Activated naive CD4-positive, alpha-beta T cell treated with anti-CD3 and anti-CD28 coated beads, Interleukin-2, amount 10 ng/mL, durations not matched to agents 7 days and 5 days (primary cell): ENCODE measurements around the gene CELSR2.

Experiments
- CTCF ChIA-PET: fragments of 350-600 bp; sonication (Branson Sonifier 250); formaldehyde crosslinking; loops from one replicate; lab custom pipeline; 2021; ENCODE audit warnings: antibody characterized with exemption; lab: Charles Lee
- DNase-seq: peaks from one replicate; pipeline ENCODE4 v3.0.0-alpha.2; 2020
- H3K27ac Mint-ChIP-seq: one replicate; pipeline ENCODE4 v1.8.0; 2021; ENCODE audit warnings: mild to moderate bottlenecking, moderate library complexity, mixed read lengths
- H3K27me3 Mint-ChIP-seq: one replicate; pipeline ENCODE4 v1.8.0; 2021; ENCODE audit warnings: mild to moderate bottlenecking, mixed read lengths
- H3K36me3 Mint-ChIP-seq: one replicate; pipeline ENCODE4 v1.8.0; 2021; ENCODE audit warnings: mixed read lengths
- H3K4me1 Mint-ChIP-seq: one replicate; pipeline ENCODE4 v1.8.0; 2021; ENCODE audit warnings: mixed read lengths
- H3K4me3 Mint-ChIP-seq: one replicate; pipeline ENCODE4 v1.8.0; 2021; ENCODE audit warnings: mild to moderate bottlenecking, moderate library complexity, mixed read lengths
- H3K9me3 Mint-ChIP-seq: one replicate; pipeline ENCODE4 v1.8.0; 2021; ENCODE audit warnings: mixed read lengths

CELSR2 gene

DNA sequence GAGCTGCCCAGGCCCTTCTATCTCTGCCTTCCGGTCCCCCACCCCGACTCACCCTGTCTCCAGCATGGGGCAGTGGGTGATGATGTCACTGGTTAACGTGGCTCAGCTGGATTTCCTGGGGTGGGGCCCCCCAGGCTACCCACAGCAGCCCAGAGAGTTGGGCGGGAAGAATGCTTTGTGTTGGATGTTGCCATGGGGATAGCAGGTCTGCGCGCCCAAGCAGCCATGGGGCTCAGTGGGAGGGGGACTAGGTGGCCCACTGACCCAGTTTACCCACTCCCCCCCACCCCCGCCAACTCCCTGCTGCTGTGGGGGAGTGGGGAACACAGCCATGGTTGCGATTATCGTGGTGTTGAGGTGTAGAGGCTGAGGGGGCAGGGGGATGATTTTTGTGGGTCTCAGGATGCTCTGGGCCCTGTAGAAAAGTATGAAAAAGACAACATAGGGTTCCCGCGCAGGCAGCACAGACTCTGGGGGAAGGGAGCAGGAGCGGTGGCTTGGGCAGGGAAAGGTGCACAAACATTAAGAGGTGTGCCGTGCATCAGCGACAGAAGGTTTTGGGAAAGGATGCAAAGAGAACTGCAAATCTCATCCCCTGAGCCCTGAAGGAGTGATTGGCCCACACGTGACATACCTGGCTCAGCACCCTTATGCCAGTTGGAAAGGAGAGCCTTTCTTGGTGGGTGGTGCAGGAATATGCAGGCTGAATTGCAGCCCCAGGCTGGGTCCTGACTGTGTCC is 8.5 kb downstream of the CELSR2 start:
- no peaks in the 10 kb centered on the region for H3K36me3 Mint-ChIP-seq
- H3K9me3 Mint-ChIP-seq: no peaks in the 10 kb centered on the region
- no peak overlapping the region for H3K27ac Mint-ChIP-seq
- DNase-seq: no peak
- H3K27me3 Mint-ChIP-seq: peaks cover 30% of the 10 kb centered on the region
- H3K4me1 Mint-ChIP-seq: no peaks in the 10 kb centered on the region
- CTCF ChIA-PET: interaction anchor here (1.0 to 1.9 kb wide), 3 partner anchors 19 to 274 kb away, joined by 4 to 9 read pairs (median 4); no protein-coding TSS in a partner anchor
- no peak overlapping the region for H3K4me3 Mint-ChIP-seq

DNA sequence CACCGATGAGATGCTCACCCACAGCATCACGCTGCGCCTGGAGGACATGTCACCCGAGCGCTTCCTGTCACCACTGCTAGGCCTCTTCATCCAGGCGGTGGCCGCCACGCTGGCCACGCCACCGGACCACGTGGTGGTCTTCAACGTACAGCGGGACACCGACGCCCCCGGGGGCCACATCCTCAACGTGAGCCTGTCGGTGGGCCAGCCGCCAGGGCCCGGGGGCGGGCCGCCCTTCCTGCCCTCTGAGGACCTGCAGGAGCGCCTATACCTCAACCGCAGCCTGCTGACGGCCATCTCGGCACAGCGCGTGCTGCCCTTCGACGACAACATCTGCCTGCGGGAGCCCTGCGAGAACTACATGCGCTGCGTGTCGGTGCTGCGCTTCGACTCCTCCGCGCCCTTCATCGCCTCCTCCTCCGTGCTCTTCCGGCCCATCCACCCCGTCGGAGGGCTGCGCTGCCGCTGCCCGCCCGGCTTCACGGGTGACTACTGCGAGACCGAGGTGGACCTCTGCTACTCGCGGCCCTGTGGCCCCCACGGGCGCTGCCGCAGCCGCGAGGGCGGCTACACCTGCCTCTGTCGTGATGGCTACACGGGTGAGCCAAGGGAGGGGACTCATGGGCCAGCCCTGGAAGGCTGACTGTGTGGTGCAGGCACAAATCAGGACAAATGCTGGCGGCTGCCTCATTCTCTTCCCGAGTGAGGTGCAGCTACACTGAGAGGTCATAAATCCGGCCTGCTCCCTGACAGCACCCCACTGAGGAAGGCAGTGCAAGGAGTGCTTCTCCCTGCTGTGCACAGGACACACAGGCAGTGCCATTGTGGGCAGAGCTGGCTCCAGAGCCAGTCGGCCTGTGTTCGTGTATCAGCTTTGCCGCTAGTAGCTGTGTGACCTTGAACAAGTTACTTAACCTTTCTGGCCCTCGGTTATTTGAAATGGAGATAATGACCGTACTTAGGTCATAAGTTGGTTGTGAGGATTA is 9.4 kb downstream of the CELSR2 start:
- Mint-ChIP-seq H3K4me1 (peaks cover 3% of the 10 kb centered on the region), H3K27ac (no peak overlapping the region), H3K36me3 (no peaks in the 10 kb centered on the region), H3K9me3 (no peaks in the 10 kb centered on the region), H3K4me3 (no peak overlapping the region), H3K27me3 (peaks cover 28% of the 10 kb centered on the region)
- CTCF ChIA-PET: interaction anchor here (0.9 to 1.8 kb wide), 4 partner anchors 18 to 274 kb away, joined by 3 to 6 read pairs (median 4); partner anchors contain the start of gene PSRC1
- DNase-seq: no peak

DNA sequence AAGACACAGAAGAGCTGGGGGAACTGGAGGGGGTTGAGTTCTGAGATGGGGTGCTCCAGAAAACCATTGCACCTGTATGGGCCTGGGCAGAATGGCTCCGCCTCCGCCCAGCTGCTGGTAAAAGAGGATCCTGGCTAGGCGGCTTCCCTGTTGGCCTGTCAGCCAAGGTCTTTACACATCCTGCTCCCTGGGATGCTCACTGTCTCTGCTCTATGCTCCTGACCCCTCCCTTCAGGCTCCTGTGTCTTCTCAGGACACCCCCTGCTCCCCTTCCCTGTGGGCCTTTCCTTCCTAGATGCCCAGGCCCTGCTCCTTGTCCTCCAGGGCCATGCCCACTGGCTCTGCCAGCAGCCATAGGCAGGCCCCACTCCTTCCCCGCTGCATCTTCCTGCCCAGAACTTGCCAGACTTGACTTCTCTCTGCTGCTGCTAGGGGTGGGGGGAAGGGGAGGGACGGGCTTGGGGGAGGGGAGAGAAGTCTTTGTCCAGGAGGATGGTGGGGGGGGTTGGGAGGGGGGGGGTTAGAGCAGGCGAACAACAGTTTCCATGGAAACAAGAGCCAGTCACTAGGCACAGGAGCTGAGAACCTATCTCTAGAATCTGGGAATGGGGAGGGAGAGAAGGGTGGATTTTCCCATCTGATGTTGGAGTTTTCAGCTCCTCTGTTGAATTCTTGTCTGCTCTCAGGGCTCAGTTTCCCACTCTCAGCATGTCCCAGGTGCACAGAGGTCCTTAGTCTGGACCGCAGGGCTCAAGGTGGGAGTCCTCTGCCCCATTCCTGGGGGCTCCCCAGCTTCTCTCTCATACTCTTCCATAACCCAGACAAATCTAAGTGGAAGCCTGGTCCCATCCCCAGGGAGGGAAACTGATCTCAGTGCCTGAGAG is 10.6 kb downstream of the CELSR2 start:
- no peak overlapping the region for H3K4me3 Mint-ChIP-seq
- peaks cover 3% of the 10 kb centered on the region for H3K4me1 Mint-ChIP-seq
- peaks cover 21% of the 10 kb centered on the region for H3K27me3 Mint-ChIP-seq
- H3K27ac Mint-ChIP-seq: no peak overlapping the region
- no peaks in the 10 kb centered on the region for H3K36me3 Mint-ChIP-seq
- no peaks in the 10 kb centered on the region for H3K9me3 Mint-ChIP-seq
- CTCF ChIA-PET: interaction anchor here (0.9 to 2.3 kb wide), 5 partner anchors 17 to 273 kb away, joined by 3 to 11 read pairs (median 4); partner anchors contain the start of gene PSRC1
- no peak for DNase-seq

DNA sequence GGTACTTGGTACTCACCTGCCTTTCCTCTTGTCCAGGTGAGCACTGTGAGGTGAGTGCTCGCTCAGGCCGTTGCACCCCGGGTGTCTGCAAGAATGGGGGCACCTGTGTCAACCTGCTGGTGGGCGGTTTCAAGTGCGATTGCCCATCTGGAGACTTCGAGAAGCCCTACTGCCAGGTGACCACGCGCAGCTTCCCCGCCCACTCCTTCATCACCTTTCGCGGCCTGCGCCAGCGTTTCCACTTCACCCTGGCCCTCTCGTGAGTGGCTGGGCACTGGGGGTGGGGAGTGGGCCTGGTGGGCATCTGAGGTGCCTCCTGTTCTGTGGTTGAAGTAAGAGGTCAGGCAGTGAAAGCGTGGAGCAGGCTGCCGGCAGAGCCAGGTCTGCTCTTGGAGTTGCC is 11.7 kb downstream of the CELSR2 start:
- H3K27ac Mint-ChIP-seq: no peak overlapping the region
- H3K4me1 Mint-ChIP-seq: peaks cover 3% of the 10 kb centered on the region
- H3K27me3 Mint-ChIP-seq: peaks cover 11% of the 10 kb centered on the region
- CTCF ChIA-PET: interaction anchor here (2.3 kb wide), 1 partner anchor 139 kb away, joined by 11 read pairs; no protein-coding TSS in a partner anchor
- no peak overlapping the region for H3K4me3 Mint-ChIP-seq
- H3K36me3 Mint-ChIP-seq: no peaks in the 10 kb centered on the region
- no peaks in the 10 kb centered on the region for H3K9me3 Mint-ChIP-seq
- DNase-seq: no peak

DNA sequence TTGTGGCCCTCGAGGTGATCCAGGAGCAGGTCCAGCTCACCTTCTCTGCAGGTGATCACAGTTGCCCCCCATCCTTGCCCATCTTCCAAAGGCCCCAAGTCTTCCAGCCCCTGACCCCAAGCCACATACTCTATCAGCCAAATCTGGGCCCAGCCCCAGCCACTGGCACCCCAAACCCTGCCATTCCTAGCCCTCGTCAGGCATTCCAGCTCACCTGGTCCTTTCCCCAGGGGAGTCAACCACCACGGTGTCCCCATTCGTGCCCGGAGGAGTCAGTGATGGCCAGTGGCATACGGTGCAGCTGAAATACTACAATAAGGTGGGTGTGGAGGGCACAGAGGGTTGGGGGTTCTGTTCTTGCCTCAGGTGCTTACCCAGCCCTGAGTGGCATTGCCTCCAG is 12.2 kb downstream of the CELSR2 start:
- Mint-ChIP-seq H3K4me1 (peaks cover 3% of the 10 kb centered on the region), H3K4me3 (no peak overlapping the region), H3K36me3 (no peaks in the 10 kb centered on the region), H3K27ac (no peak overlapping the region), H3K27me3 (peaks cover 9% of the 10 kb centered on the region), H3K9me3 (no peaks in the 10 kb centered on the region)
- CTCF ChIA-PET: interaction anchor here (1.4 to 2.3 kb wide), 2 partner anchors 16 to 138 kb away, joined by 3 to 11 read pairs; no protein-coding TSS in a partner anchor
- DNase-seq: no peak

- CTCF ChIA-PET: interaction anchor here (0.7 to 1.8 kb wide), 8 partner anchors 9 to 270 kb away, joined by 3 to 8 read pairs (median 3); partner anchors contain the start of gene PSRC1
- no peak overlapping the region for H3K4me3 Mint-ChIP-seq
- no peak for DNase-seq
- H3K36me3 Mint-ChIP-seq: no peaks in the 10 kb centered on the region
- H3K27me3 Mint-ChIP-seq: peaks cover 9% of the 10 kb centered on the region
- H3K4me1 Mint-ChIP-seq: peaks cover 3% of the 10 kb centered on the region
- H3K9me3 Mint-ChIP-seq: no peaks in the 10 kb centered on the region
- H3K27ac Mint-ChIP-seq: no peak overlapping the region
Measured at GRCh38 chr1:109262231-109263055, 13.1 kb downstream of the CELSR2 start.

GRCh38 chr1:109263234-109263596 is 13.9 kb downstream of the CELSR2 start:
- Mint-ChIP-seq H3K36me3 (no peaks in the 10 kb centered on the region), H3K4me1 (peaks cover 3% of the 10 kb centered on the region), H3K27me3 (peaks cover 9% of the 10 kb centered on the region), H3K9me3 (no peaks in the 10 kb centered on the region), H3K4me3 (no peak overlapping the region), H3K27ac (no peak overlapping the region)
- CTCF ChIA-PET: interaction anchor here (0.7 to 3.2 kb wide), 12 partner anchors 10 to 269 kb away, joined by 3 to 26 read pairs (median 4); partner anchors contain the start of gene PSRC1
- no peak for DNase-seq

DNA sequence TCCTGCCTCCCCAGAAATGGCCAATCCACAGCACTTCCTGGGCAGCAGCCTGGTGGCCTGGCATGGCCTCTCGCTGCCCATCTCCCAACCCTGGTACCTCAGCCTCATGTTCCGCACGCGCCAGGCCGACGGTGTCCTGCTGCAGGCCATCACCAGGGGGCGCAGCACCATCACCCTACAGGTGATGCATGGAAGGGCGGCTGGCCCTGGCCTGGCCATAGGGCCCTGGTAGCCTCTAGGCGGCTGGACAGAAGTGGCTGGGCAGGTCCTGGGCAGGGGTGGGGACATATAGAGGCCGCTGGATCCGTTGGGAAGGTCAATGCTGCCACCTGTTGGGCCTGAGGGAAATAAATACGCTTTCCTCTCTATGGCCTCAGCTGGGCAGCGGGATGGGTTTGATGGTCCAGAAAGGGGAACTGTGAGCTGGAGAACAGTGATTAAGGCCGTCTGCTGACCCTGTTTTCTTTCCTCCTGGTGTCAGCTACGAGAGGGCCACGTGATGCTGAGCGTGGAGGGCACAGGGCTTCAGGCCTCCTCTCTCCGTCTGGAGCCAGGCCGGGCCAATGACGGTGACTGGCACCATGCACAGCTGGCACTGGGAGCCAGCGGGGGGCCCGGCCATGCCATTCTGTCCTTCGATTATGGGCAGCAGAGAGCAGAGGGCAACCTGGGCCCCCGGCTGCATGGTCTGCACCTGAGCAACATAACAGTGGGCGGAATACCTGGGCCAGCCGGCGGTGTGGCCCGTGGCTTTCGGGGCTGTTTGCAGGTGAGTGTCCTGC is 14.4 kb downstream of the CELSR2 start:
- no peak overlapping the region for H3K27ac Mint-ChIP-seq
- H3K9me3 Mint-ChIP-seq: no peaks in the 10 kb centered on the region
- CTCF ChIA-PET: interaction anchor here (0.6 to 3.2 kb wide), 17 partner anchors 10 to 272 kb away, joined by 3 to 26 read pairs (median 6); partner anchors contain the start of genes PSRC1 and SORT1
- H3K36me3 Mint-ChIP-seq: no peaks in the 10 kb centered on the region
- DNase-seq: peak; percentile 86
- H3K4me3 Mint-ChIP-seq: no peak overlapping the region
- peaks cover 3% of the 10 kb centered on the region for H3K4me1 Mint-ChIP-seq
- H3K27me3 Mint-ChIP-seq: peaks cover 9% of the 10 kb centered on the region

GRCh38 chr1:109264379-109264755 is 15.0 kb downstream of the CELSR2 start:
- peaks cover 9% of the 10 kb centered on the region for H3K27me3 Mint-ChIP-seq
- H3K4me1 Mint-ChIP-seq: peaks cover 3% of the 10 kb centered on the region
- H3K36me3 Mint-ChIP-seq: no peaks in the 10 kb centered on the region
- CTCF ChIA-PET: interaction anchor here (0.7 to 3.2 kb wide), 15 partner anchors 11 to 272 kb away, joined by 3 to 26 read pairs (median 6); partner anchors contain the start of genes PSRC1 and SORT1
- DNase-seq: no peak
- no peak overlapping the region for H3K4me3 Mint-ChIP-seq
- H3K27ac Mint-ChIP-seq: no peak overlapping the region
- H3K9me3 Mint-ChIP-seq: no peaks in the 10 kb centered on the region

- H3K9me3 Mint-ChIP-seq: no peaks in the 10 kb centered on the region
- no peak for DNase-seq
- CTCF ChIA-PET: interaction anchor here (0.6 to 3.2 kb wide), 10 partner anchors 11 to 606 kb away, joined by 3 to 26 read pairs (median 7); partner anchors contain the start of gene SORT1
Measured at GRCh38 chr1:109265016-109265415, 15.7 kb downstream of the CELSR2 start.

GRCh38 chr1:109265741-109266330 is 16.5 kb downstream of the CELSR2 start:
- CTCF ChIA-PET: interaction anchor here (1.0 to 3.2 kb wide), 6 partner anchors 12 to 270 kb away, joined by 3 to 26 read pairs (median 18); partner anchors contain the start of gene SORT1
- no peak for DNase-seq
- Mint-ChIP-seq H3K9me3 (no peaks in the 10 kb centered on the region), H3K4me1 (peaks cover 3% of the 10 kb centered on the region), H3K36me3 (no peaks in the 10 kb centered on the region), H3K4me3 (no peak overlapping the region), H3K27me3 (peaks cover 5% of the 10 kb centered on the region), H3K27ac (no peak overlapping the region)

More at GRCh38 chr1:109265016-109265415, 15.7 kb downstream of the CELSR2 start:
- Mint-ChIP-seq H3K4me1 (peaks cover 3% of the 10 kb centered on the region), H3K36me3 (no peaks in the 10 kb centered on the region), H3K27me3 (peaks cover 9% of the 10 kb centered on the region), H3K4me3 (no peak overlapping the region), H3K27ac (no peak overlapping the region)
